Measurements from ENCODE around the gene IMMP2L. TPM values are rescaled to one million over a fixed set of nuclear protein-coding genes. Genes with fewer than 3 reads are reported as not detected.

IMMP2L gene
- 17.7 and 19.8 TPM in 2 replicates for total RNA-seq

DNA sequence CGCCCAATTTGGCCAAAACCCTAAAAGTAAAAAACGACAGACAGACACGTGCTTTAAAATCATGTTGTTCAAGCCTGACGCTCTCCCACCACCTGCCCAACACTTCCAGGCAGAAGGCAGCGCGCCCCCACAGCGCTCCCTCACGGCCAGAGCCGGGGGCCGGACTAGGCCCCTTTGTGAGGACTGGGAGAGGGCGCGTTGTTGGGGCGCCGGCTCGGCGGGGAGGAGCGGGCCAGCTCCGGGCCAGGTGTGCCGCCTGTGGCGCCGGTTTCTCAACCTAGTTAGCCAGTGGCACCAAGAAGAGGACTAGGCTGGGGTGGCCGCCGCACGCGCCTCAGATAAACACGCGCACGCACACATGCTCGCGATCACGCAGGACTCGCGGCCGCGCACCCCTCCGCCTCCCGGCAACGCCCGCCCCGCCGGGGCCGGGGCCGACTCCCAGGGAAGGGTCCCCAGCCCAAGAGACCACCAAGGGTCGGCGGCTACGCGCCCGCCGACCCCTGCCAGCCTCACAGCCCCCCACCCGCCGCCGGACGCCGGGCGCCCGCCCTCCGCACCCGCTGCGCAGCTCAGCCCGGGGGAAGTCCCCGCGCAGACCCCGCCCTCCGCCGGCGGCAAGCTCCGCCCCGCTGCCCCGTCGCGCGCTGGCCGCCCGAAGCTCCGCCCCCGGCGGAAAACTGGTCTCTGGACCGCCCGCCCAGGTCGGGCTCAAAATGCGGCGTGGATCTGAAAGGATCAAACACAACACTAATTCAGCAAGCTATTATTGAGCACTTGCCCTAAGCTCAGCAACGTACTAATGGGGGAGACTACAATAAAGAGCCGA lies at the start of gene IMMP2L:
Gene IMMP2L, minus strand, starts transcription at position 589 of the 829 bp plus-strand sequence.

DNA sequence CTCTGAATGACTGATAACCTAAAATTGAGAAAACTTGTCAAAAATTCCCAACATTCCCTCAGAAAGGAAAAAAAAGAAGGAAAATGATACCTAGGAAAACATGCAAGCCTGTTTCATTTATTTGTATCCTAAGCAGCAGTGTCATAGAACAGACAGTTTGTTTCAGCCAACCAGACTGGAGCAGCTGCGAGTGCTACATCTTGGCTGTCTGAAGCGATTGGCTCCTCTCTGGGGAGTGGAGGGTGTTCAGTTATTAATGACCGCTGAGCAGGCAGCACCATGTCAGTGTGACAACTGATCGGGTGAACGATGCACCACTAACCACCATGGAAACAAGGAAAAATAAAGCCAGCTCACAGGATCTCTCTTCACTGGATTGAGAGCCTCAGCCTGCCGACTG lies 471.4 kb downstream of the IMMP2L start, which contains the start of gene LRRN3:
Gene LRRN3, plus strand, starts transcription at position 282 of the 400 bp plus-strand sequence. CDS start 31,646 bp downstream, outside the sequence.

